ENCODE measurements around the gene TSPAN3. TPM values are rescaled to one million over a fixed set of nuclear protein-coding genes. Genes with fewer than 3 reads are reported as not detected.

Gene TSPAN3
- total and polyA plus RNA-seq, 3 donors from 2014 or later = 197 to 226 (median 223) TPM

- Histone ChIP-seq H3K4me1 (no peaks in the 10 kb centered on the region), H3K36me3 (ENCODE audit: low read depth, missing control alignments) (no peaks in the 10 kb centered on the region), H3K27ac (no peak overlapping the region), H3K27me3 (no peaks in the 10 kb centered on the region), H3K4me3 (no peak overlapping the region), H3K9me3 (no peaks in the 10 kb centered on the region)
- WGBS, 2 donors = 88 to 89% methylated on average over 13 to 23 of the region's 23 CpGs
- no peak for DNase-seq
- TF ChIP-seq POLR2A (IDR thresholded peaks at IDR 0.05) (no peak), CTCF (IDR thresholded peaks at IDR 0.05) (no peak)
- intact Hi-C loops (cut with DNase I; ENCODE audit: low total_unique reads) = no loop called here
Observed at GRCh38 chr15:77014132-77015081, 56.5 kb downstream of the TSPAN3 start.

- no peak overlapping the region for H3K4me3 ChIP-seq
- DNase-seq = no peak
- H3K4me1 ChIP-seq = no peaks in the 10 kb centered on the region
- no peak overlapping the region for H3K27ac ChIP-seq
- intact Hi-C loops (cut with DNase I; ENCODE audit: low total_unique reads) = no loop called here
- no peaks in the 10 kb centered on the region for H3K9me3 ChIP-seq
- 82 to 84% methylated on average over 6 of the region's 6 CpGs for WGBS, 2 donors
- TF ChIP-seq CTCF (IDR thresholded peaks at IDR 0.05) = no peak
- no peak for TF ChIP-seq POLR2A (IDR thresholded peaks at IDR 0.05)
- H3K36me3 ChIP-seq (ENCODE audit: low read depth, missing control alignments) = no peaks in the 10 kb centered on the region
- no peaks in the 10 kb centered on the region for H3K27me3 ChIP-seq
Observed at GRCh38 chr15:77013776-77014131, 57.2 kb downstream of the TSPAN3 start.

- H3K27me3 ChIP-seq = no peaks in the 10 kb centered on the region
- no peak for DNase-seq
- H3K27ac ChIP-seq = no peak overlapping the region
- 57 to 70% methylated on average over 3 to 4 of the region's 4 CpGs for WGBS, 2 donors
- no peaks in the 10 kb centered on the region for H3K9me3 ChIP-seq
- intact Hi-C loops (cut with DNase I; ENCODE audit: low total_unique reads) = no loop called here
- no peaks in the 10 kb centered on the region for H3K4me1 ChIP-seq
- TF ChIP-seq POLR2A (IDR thresholded peaks at IDR 0.05) (no peak), CTCF (IDR thresholded peaks at IDR 0.05) (no peak)
- H3K36me3 ChIP-seq (ENCODE audit: low read depth, missing control alignments) = no peaks in the 10 kb centered on the region
- H3K4me3 ChIP-seq = no peak overlapping the region
Observed at GRCh38 chr15:77012868-77013267, 58.0 kb downstream of the TSPAN3 start.

- Histone ChIP-seq H3K4me3 (no peak overlapping the region), H3K4me1 (no peaks in the 10 kb centered on the region), H3K27ac (no peak overlapping the region), H3K9me3 (no peaks in the 10 kb centered on the region), H3K27me3 (no peaks in the 10 kb centered on the region), H3K36me3 (ENCODE audit: low read depth, missing control alignments) (no peaks in the 10 kb centered on the region)
- no peak for DNase-seq
- WGBS, 2 donors = 90 to 97% methylated on average over 3 of the region's 3 CpGs
- no peak for TF ChIP-seq POLR2A (IDR thresholded peaks at IDR 0.05)
- no peak for TF ChIP-seq CTCF (IDR thresholded peaks at IDR 0.05)
- intact Hi-C loops (cut with DNase I; ENCODE audit: low total_unique reads) = no loop called here
Observed at GRCh38 chr15:77012117-77012712, 58.7 kb downstream of the TSPAN3 start.
